RWPE2 (cell line): ENCODE results near the gene ZNF148.
A peak's percentile ranks its signal among the peaks of the same experiment; 100 is the strongest.

Experiments used
- ATAC-seq: fragments of 200-7000 bp; cut with Tn5 transposase; 3 replicates; pipeline ENCODE4 v1.9.1; 2021; ENCODE audit warnings: low read depth
- DNase-seq: peaks from one replicate; pipeline ENCODE4 v3.0.0-alpha.2; 2020; ENCODE audit warnings: low spot score
- H3K27ac ChIP-seq: fragments of 450-650 bp; 2 replicates; pipeline ENCODE4 v1.5.1; 2017; ENCODE audit warnings: mild to moderate bottlenecking; ENCODE audit not compliant: poor library complexity, severe bottlenecking
- H3K27me3 ChIP-seq: fragments of 250-450 bp; sonication (Bioruptor Pico); 2 replicates; pipeline ENCODE4 v1.5.1; 2021; ENCODE audit warnings: mild to moderate bottlenecking, moderate library complexity; ENCODE audit not compliant: insufficient read depth, poor library complexity, severe bottlenecking
- H3K36me3 ChIP-seq: fragments of 250-450 bp; sonication (Bioruptor Pico); 2 replicates; pipeline ENCODE4 v1.5.1; 2020; ENCODE audit warnings: low read depth, mild to moderate bottlenecking, moderate library complexity
- H3K4me1 ChIP-seq: fragments of 250-450 bp; sonication (Bioruptor Pico); 2 replicates; pipeline ENCODE4 v1.5.1; 2021; ENCODE audit warnings: mild to moderate bottlenecking, moderate library complexity; ENCODE audit not compliant: insufficient read depth, poor library complexity, severe bottlenecking
- H3K4me3 ChIP-seq: fragments of 250-450 bp; sonication (Bioruptor Pico); 2 replicates; pipeline ENCODE4 v1.5.1; 2021; ENCODE audit warnings: mild to moderate bottlenecking, moderate library complexity; ENCODE audit not compliant: severe bottlenecking
- H3K9me3 ChIP-seq: fragments of 250-450 bp; sonication (Bioruptor Pico); 2 replicates; pipeline ENCODE4 v1.5.1; 2021; ENCODE audit warnings: mild to moderate bottlenecking, moderate library complexity; ENCODE audit not compliant: severe bottlenecking
- TF ChIP-seq, protein P1 (sequence below): fragments of 450-650 bp; IDR thresholded peaks from one replicate; pipeline ENCODE4 v1.5.1; 2017; ENCODE audit warnings: mild to moderate bottlenecking, moderate library complexity; ENCODE audit not compliant: poor library complexity, severe bottlenecking

ZNF148 gene

DNA sequence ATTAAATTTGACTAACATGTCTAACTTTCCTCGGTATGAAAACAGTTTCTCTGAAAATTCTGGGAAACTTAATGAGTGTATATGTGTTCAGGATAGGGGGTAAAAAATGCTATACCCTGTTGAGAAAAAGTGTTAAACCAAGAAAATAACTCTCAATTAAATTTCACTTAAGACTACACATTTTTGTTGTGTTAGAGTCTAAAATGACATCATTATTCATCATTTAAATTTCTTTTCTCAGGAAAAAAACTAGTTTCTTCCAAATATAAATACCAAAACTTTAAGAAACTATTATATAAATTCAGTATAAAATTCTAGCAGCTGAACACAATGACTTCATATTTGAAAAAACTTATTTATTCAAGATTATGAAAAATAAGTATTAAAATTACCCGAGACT lies 52.2 kb downstream of the ZNF148 start:
- Histone ChIP-seq H3K27ac (peak overlapping the region; percentile 10), H3K4me1 (peaks cover 16% of the 10 kb centered on the region), H3K27me3 (no peaks in the 10 kb centered on the region), H3K4me3 (no peak overlapping the region), H3K9me3 (no peaks in the 10 kb centered on the region), H3K36me3 (peaks cover 56% of the 10 kb centered on the region)
- ATAC-seq (no peak), DNase-seq (no peak)
- TF ChIP-seq, protein P1, sequence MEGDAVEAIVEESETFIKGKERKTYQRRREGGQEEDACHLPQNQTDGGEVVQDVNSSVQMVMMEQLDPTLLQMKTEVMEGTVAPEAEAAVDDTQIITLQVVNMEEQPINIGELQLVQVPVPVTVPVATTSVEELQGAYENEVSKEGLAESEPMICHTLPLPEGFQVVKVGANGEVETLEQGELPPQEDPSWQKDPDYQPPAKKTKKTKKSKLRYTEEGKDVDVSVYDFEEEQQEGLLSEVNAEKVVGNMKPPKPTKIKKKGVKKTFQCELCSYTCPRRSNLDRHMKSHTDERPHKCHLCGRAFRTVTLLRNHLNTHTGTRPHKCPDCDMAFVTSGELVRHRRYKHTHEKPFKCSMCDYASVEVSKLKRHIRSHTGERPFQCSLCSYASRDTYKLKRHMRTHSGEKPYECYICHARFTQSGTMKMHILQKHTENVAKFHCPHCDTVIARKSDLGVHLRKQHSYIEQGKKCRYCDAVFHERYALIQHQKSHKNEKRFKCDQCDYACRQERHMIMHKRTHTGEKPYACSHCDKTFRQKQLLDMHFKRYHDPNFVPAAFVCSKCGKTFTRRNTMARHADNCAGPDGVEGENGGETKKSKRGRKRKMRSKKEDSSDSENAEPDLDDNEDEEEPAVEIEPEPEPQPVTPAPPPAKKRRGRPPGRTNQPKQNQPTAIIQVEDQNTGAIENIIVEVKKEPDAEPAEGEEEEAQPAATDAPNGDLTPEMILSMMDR, result no peak

DNA sequence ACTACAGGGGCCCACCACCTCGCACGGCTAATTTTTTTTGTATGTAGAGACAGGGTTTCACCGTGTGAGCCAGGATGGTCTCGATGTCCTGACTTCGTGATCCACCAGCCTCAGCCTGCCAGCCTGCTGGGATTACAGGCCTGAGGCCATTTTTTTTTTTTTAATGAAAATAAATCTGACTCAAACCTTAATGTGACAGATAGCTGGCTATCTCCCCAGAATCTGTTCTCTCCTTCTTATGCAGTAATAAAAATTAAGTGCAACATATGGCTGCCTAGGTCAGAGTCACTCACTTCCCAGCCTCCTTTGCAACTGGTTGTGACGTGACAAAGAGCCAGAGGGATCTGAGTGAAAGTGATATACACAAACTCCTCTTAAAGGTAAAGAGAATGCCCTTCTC lies 53.0 kb downstream of the ZNF148 start:
- ATAC-seq, result peak; percentile 37; the same call in 1 of the 3 replicates
- no peak for DNase-seq
- no peaks in the 10 kb centered on the region for H3K27me3 ChIP-seq
- H3K4me1 ChIP-seq, result peaks cover 17% of the 10 kb centered on the region
- no peaks in the 10 kb centered on the region for H3K9me3 ChIP-seq
- no peak overlapping the region for H3K4me3 ChIP-seq
- H3K36me3 ChIP-seq, result peaks cover 53% of the 10 kb centered on the region
- peak overlapping the region; percentile 10 for H3K27ac ChIP-seq
- TF ChIP-seq, protein P1, result no peak

DNA sequence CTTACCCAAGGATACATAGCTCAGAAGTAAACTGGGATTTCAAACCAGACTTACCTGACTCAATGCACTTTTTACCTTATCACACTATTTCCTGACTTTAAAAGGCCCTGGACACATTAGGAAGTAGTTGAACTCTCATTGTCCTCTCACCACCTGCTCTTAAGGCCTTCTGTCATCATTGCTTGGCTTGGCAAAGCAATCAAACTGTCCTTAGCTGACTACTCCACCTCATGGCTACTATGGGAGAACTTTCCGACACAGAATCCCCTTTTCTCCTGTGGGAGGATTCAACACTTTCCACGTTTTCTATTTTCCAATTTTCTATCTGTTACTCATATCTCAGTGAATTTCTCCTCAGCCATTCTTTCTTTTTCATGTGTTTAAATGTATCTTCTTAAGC lies 55.4 kb downstream of the ZNF148 start:
- Histone ChIP-seq H3K27ac (no peak overlapping the region), H3K9me3 (no peaks in the 10 kb centered on the region), H3K36me3 (peaks cover 50% of the 10 kb centered on the region), H3K27me3 (no peaks in the 10 kb centered on the region), H3K4me3 (no peak overlapping the region), H3K4me1 (peaks cover 17% of the 10 kb centered on the region)
- ATAC-seq, result no peak
- TF ChIP-seq, protein P1, result no peak
- no peak for DNase-seq

DNA sequence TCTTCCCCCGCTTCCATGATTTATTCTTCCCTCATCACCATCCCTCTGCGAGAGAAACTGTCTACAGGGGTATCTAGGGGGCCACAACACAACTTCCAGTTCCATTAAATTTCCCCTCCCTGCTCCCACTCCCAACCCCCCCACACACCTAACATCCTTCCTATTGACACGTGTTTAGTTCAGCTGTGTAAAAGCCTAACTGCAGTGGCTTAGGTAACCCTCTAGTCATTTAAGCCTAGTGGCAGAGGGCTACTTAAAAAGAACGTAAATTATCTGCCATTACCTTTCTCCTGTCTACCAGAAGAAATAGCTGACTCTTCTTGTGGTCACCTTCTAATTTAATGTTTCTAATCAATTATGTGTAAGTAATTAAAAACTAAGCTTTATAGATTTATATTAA lies 56.3 kb downstream of the ZNF148 start:
- DNase-seq, result no peak
- ATAC-seq, result no peak
- Histone ChIP-seq H3K36me3 (peaks cover 48% of the 10 kb centered on the region), H3K4me3 (no peak overlapping the region), H3K4me1 (peaks cover 17% of the 10 kb centered on the region), H3K27ac (peak overlapping the region; percentile 65), H3K27me3 (no peaks in the 10 kb centered on the region), H3K9me3 (no peaks in the 10 kb centered on the region)
- TF ChIP-seq, protein P1, result no peak

DNA sequence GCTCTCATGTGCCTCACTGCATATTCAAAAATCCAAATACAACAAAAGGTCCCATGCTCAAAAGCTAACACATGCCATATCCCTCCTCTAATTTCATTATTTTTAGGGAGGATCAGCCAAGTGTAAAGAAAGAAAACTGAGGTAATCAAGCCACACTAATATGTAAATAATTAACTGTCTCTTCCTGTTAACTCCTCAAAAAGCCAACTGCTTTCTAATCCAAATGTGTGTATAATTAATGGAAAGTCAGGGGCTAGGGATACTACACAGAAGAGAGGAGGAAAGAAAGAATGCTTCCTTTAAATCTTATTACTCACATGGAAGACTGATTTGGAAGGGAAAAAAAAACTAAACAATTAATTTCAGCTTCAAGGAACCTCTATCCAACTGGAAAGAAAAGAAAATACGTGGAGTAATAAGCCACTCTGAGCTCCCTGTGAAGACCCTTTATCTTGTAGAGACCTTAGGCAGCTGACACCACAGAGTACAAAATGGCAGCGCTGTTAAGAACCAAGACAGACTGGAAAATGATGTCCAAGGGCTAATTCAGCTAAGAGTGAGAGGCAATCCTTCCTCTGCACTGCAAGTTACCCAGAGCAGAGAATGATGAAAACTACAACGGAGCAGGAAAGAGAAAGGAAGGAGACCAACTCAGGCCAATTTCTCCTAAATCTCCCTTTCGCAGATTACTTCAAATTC lies 56.8 kb downstream of the ZNF148 start:
- DNase-seq (no peak), ATAC-seq (peak; percentile 26; the same call in 1 of the 3 replicates)
- Histone ChIP-seq H3K27me3 (no peaks in the 10 kb centered on the region), H3K4me3 (no peak overlapping the region), H3K27ac (peak overlapping the region; percentile 65), H3K9me3 (no peaks in the 10 kb centered on the region), H3K4me1 (peaks cover 18% of the 10 kb centered on the region), H3K36me3 (peaks cover 53% of the 10 kb centered on the region)
- TF ChIP-seq, protein P1, result no peak
